Retinal pigment epithelial cell (primary cell): Measurements from ENCODE around the gene MSI2.

Experiments
- DNase-seq: peaks from one replicate; pipeline ENCODE4 v3.0.0-alpha.2; 2010; ENCODE audit warnings: low read depth
- H3K4me3 ChIP-seq: 2 replicates; pipeline ENCODE4 v1.5.1; 2011; ENCODE audit warnings: mild to moderate bottlenecking, low read length, control low read depth, moderate library complexity
- CTCF ChIP-seq: conservative IDR thresholded peaks from 2 replicates; pipeline ENCODE4 v1.5.1; 2011; ENCODE audit warnings: low read depth, low read length, control low read depth, inconsistent platforms

The MSI2 gene

GRCh38 chr17:57316361-57316760 is 60.0 kb downstream of the MSI2 start:
- TF ChIP-seq CTCF = no peak
- no peak for DNase-seq
- no peak overlapping the region for H3K4me3 ChIP-seq

- TF ChIP-seq CTCF = no peak
- no peak for DNase-seq
Measured at GRCh38 chr17:57317079-57317478, 60.8 kb downstream of the MSI2 start.

GRCh38 chr17:57318913-57319312 is 62.6 kb downstream of the MSI2 start:
- no peak for TF ChIP-seq CTCF
- DNase-seq = no peak
- H3K4me3 ChIP-seq = no peak overlapping the region

More at GRCh38 chr17:57317079-57317478, 60.8 kb downstream of the MSI2 start:
- no peak overlapping the region for H3K4me3 ChIP-seq

GRCh38 chr17:57319806-57320205 is 63.5 kb downstream of the MSI2 start:
- H3K4me3 ChIP-seq = no peak overlapping the region
- no peak for TF ChIP-seq CTCF
- DNase-seq = no peak

GRCh38 chr17:57323391-57323790 is 67.1 kb downstream of the MSI2 start:
- no peak for TF ChIP-seq CTCF
- no peak overlapping the region for H3K4me3 ChIP-seq
- no peak for DNase-seq

GRCh38 chr17:57324060-57324459 is 67.7 kb downstream of the MSI2 start:
- H3K4me3 ChIP-seq = no peak overlapping the region
- DNase-seq = no peak
- no peak for TF ChIP-seq CTCF

GRCh38 chr17:57324631-57325030 is 68.3 kb downstream of the MSI2 start:
- TF ChIP-seq CTCF = no peak
- no peak overlapping the region for H3K4me3 ChIP-seq
- no peak for DNase-seq
